GM20000 (cell line): ENCODE measurements around the gene XCR1.
"Not testable (repeated sequence)": the region's sequence is repeated elsewhere in the genome, so short reads cannot be mapped to it uniquely, and the experiment has no call there.

Experiments used
- DNase-seq: peaks from one replicate; pipeline ENCODE4 v3.0.0; 2012; ENCODE audit warnings: low spot score
- TF ChIP-seq, protein P1 (sequence below): IDR thresholded peaks from 2 replicates; pipeline ENCODE4 v1.5.1; 2012; ENCODE audit warnings: mild to moderate bottlenecking, control low read depth; ENCODE audit errors: extremely low read depth, missing control alignments

The XCR1 gene

DNA sequence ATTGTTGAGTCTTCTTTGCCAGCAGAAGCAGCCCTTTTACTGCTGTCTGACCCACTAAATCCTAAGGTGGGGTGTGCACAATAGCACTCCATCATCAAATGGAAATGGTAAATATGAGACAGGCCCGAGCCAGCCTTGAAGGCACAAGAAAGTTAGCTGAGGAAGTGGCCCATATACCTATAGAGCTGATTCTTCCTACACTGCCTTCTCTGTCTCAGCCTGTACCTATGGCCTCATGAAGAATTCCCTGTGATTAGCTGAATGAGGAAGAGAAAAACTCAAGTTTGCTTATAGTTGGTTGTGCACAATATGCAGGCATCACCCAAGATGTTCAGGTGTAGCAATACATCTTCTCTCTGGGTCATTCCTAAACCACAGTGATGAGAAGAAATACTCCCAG lies 31.7 kb upstream of the XCR1 start:
- TF ChIP-seq, protein P1, sequence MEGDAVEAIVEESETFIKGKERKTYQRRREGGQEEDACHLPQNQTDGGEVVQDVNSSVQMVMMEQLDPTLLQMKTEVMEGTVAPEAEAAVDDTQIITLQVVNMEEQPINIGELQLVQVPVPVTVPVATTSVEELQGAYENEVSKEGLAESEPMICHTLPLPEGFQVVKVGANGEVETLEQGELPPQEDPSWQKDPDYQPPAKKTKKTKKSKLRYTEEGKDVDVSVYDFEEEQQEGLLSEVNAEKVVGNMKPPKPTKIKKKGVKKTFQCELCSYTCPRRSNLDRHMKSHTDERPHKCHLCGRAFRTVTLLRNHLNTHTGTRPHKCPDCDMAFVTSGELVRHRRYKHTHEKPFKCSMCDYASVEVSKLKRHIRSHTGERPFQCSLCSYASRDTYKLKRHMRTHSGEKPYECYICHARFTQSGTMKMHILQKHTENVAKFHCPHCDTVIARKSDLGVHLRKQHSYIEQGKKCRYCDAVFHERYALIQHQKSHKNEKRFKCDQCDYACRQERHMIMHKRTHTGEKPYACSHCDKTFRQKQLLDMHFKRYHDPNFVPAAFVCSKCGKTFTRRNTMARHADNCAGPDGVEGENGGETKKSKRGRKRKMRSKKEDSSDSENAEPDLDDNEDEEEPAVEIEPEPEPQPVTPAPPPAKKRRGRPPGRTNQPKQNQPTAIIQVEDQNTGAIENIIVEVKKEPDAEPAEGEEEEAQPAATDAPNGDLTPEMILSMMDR = no peak
- no peak for DNase-seq

DNA sequence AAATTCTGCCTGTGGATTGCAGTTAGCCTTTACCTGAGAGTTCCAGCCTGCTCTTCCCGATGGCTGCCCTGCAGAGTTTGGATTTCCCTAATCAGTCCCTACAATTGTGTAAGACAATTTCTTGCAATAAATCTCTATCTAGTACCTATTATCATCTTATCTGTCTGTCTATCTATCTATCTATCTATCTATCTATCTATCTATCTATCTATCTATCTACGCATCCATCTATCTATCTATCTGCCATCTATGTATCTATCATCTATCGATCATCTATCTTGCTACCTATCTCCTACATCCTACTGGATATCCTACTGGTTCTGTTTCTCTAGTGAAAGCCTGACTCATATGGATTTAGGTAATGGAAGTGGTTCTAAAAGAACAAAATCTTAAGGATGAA lies 30.4 kb upstream of the XCR1 start:
- no peak for DNase-seq
- TF ChIP-seq, protein P1 = no peak

GRCh38 chr3:46056686-46057085 lies 29.4 kb upstream of the XCR1 start:
- TF ChIP-seq, protein P1 = no peak
- DNase-seq = no peak

DNA sequence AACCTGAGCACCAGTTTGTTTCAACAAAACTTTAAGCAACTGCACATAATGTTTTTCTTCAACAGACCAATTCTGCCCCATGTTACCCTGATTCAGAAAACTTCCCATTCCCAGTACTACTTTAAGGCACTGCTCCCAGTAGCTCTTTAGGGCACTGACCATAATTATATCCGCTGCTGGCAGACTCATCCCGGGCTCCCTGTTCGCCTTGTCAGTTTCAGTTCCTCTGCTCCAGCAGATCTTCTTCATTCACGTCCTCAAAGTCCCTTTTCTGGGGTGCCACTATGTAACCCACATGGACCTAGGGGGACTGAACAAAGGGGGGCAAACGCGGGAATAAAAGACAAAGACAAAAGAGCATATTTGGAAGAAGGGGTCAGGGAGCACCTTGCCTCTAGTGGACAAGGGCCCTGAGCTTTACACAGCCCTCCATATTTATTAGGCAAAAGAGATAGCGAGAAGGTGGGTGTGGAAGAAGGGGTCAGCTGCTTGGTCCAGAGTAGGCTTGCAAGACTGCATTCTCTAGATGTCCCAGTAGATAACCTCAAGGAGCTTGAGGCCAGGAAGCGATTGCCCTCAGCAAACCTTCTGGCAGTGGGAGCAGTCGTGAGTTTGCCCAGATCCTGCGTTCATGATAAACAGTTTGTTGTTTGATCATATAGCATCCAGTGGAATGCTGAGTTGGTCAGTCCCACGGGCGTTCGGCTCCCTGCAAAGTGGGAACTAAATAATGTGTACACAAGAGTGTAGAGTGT lies 26.7 kb upstream of the XCR1 start:
- not testable (repeated sequence) for DNase-seq

- not testable (repeated sequence) for DNase-seq
These were observed 26.0 kb upstream of the XCR1 start for GRCh38 chr3:46053265-46053664.

- TF ChIP-seq, protein P1 = no peak
- no peak for DNase-seq
These were observed 25.2 kb upstream of the XCR1 start for GRCh38 chr3:46052531-46052930.

GRCh38 chr3:46049093-46049492 lies 21.8 kb upstream of the XCR1 start:
- DNase-seq = no peak
- TF ChIP-seq, protein P1 = no peak

DNA sequence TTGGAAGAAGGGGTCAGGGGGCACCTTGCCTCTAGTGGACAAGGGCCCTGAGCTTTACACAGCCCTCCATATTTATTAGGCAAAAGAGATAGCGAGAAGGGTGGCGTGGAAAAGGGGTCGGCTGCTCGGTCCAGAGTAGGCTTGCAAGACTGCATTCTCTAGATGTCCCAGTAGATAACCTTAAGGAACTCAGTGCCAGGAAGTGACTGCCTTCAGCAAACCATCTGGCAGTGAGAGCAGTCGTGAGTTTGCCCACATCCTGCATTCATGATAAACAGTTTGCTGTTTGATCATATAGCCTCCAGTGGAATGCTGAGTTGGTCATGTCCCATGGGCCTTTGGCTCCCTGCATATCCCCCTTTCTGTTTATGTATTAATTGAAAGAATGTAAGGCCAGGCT lies 18.9 kb upstream of the XCR1 start:
- not testable (repeated sequence) for DNase-seq

DNA sequence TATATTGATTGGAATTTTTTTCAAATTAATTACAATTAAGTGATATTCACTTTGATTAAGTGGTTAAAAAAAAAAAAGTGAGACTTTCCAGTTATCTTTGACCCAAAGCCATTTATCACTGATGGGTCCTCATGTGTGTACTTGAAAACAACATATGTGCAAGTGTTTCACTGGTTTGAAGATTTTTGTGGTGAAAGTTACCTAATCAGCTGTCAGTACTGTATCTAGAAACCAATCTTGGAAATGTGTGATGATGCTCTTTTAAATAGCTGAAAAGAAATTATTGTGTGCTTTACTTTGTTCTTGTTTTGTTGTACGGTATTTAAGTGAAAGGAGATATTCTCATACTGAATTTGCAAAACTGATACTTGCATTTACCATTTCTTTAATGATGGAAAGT lies 11.6 kb upstream of the XCR1 start:
- DNase-seq = no peak
- TF ChIP-seq, protein P1 = no peak

- not testable (repeated sequence) for DNase-seq
These were observed 10.8 kb upstream of the XCR1 start for GRCh38 chr3:46038071-46038470.
